ENCODE results near the gene ZNF862. TPM values are rescaled to one million over a fixed set of nuclear protein-coding genes. Genes with fewer than 3 reads are reported as not detected.
"Not testable (repeated sequence)": the region's sequence is repeated elsewhere in the genome, so short reads cannot be mapped to it uniquely, and the experiment has no call there.

Gene ZNF862
- total RNA-seq, 1 donor from 2014 or later: 16.4 TPM

DNA sequence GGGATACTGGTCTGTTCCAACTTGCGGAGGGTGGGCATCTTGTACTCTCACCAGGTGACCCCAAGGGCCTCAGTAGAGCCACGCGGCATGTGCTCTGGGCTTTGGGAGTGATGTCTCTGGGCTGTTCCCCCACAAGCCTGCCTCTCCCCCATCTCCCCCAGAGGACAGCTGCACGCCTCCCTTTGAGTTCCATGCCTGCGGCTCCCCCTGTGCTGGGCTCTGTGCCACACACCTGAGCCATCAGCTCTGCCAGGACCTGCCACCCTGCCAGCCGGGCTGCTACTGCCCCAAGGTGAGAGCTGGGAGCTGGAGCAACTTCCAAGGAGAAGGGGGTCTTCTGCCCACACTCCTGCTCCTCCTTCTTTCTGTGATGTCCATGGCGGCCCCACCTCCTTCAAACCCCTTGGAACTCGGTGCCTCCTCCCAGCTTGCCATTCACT is 15.0 kb upstream of the ZNF862 start:
- DNase-seq (ENCODE audit: low spot score): no peak
- H3K27ac Mint-ChIP-seq: no peak overlapping the region
- no peak overlapping the region for H3K4me3 Mint-ChIP-seq (ENCODE audit: low read depth)
- H3K4me1 Mint-ChIP-seq (ENCODE audit: low read depth): no peaks in the 10 kb centered on the region
- no peaks in the 10 kb centered on the region for H3K9me3 Mint-ChIP-seq
- no peaks in the 10 kb centered on the region for H3K27me3 Mint-ChIP-seq (ENCODE audit: low read depth)
- no peaks in the 10 kb centered on the region for H3K36me3 Mint-ChIP-seq (ENCODE audit: low read depth)
- intact Hi-C loops (cut with micrococcal nuclease): no loop called here

GRCh38 chr7:149823631-149824199 is 14.5 kb upstream of the ZNF862 start:
- DNase-seq (ENCODE audit: low spot score): no peak
- Mint-ChIP-seq H3K27ac (no peak overlapping the region), H3K4me1 (ENCODE audit: low read depth) (no peaks in the 10 kb centered on the region), H3K9me3 (no peaks in the 10 kb centered on the region), H3K4me3 (ENCODE audit: low read depth) (no peak overlapping the region), H3K36me3 (ENCODE audit: low read depth) (no peaks in the 10 kb centered on the region), H3K27me3 (ENCODE audit: low read depth) (no peaks in the 10 kb centered on the region)
- intact Hi-C loops (cut with micrococcal nuclease): no loop called here

- no peak overlapping the region for H3K27ac Mint-ChIP-seq
- intact Hi-C loops (cut with micrococcal nuclease): no loop called here
Observed at GRCh38 chr7:149824301-149824741, 13.9 kb upstream of the ZNF862 start.

GRCh38 chr7:149824748-149825566 is 13.2 kb upstream of the ZNF862 start:
- Mint-ChIP-seq H3K4me1 (ENCODE audit: low read depth) (no peaks in the 10 kb centered on the region), H3K4me3 (ENCODE audit: low read depth) (no peak overlapping the region), H3K36me3 (ENCODE audit: low read depth) (no peaks in the 10 kb centered on the region), H3K27me3 (ENCODE audit: low read depth) (no peaks in the 10 kb centered on the region), H3K9me3 (no peaks in the 10 kb centered on the region), H3K27ac (no peak overlapping the region)
- intact Hi-C loops (cut with micrococcal nuclease): no loop called here
- DNase-seq (ENCODE audit: low spot score): no peak

More at GRCh38 chr7:149824301-149824741, 13.9 kb upstream of the ZNF862 start:
- H3K4me3 Mint-ChIP-seq (ENCODE audit: low read depth): no peak overlapping the region
- no peaks in the 10 kb centered on the region for H3K36me3 Mint-ChIP-seq (ENCODE audit: low read depth)
- no peaks in the 10 kb centered on the region for H3K4me1 Mint-ChIP-seq (ENCODE audit: low read depth)
- no peak for DNase-seq (ENCODE audit: low spot score)
- no peaks in the 10 kb centered on the region for H3K9me3 Mint-ChIP-seq
- H3K27me3 Mint-ChIP-seq (ENCODE audit: low read depth): no peaks in the 10 kb centered on the region

DNA sequence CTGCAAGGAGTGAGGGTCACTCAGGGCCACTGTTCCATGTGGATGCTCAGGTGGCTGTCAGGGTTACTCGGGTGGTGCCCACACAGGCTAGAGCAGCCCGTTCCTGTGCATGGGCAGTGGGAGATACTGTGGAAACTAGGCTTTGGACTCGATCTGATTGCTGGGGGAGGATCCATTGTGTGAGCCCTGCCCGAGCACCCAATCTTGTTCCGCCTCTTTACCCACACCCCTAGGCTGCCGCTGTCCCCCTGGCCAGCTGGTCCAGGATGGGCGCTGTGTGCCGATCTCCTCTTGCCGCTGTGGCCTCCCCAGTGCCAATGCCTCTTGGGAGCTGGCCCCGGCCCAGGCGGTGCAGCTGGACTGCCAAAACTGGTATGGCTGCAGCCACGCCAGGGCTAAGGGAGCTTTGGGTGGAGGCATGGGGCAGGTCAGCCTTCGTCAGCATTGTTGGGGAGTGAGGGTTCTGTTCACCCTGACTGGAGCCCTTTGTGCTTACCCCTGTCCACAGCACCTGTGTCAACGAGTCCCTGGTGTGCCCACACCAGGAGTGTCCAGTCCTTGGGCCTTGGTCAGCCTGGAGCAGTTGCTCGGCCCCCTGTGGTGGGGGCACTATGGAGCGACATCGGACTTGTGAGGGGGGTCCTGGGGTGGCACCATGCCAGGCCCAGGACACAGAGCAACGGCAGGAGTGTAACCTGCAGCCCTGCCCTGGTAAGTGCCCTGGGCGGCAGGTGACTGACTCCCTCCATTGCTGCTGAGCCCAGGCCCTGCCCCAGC is 12.4 kb upstream of the ZNF862 start:
- H3K27me3 Mint-ChIP-seq (ENCODE audit: low read depth): no peaks in the 10 kb centered on the region
- DNase-seq (ENCODE audit: low spot score): no peak
- no peaks in the 10 kb centered on the region for H3K4me1 Mint-ChIP-seq (ENCODE audit: low read depth)
- no peak overlapping the region for H3K4me3 Mint-ChIP-seq (ENCODE audit: low read depth)
- no peak overlapping the region for H3K27ac Mint-ChIP-seq
- H3K9me3 Mint-ChIP-seq: no peaks in the 10 kb centered on the region
- intact Hi-C loops (cut with micrococcal nuclease): no loop called here
- no peaks in the 10 kb centered on the region for H3K36me3 Mint-ChIP-seq (ENCODE audit: low read depth)

DNA sequence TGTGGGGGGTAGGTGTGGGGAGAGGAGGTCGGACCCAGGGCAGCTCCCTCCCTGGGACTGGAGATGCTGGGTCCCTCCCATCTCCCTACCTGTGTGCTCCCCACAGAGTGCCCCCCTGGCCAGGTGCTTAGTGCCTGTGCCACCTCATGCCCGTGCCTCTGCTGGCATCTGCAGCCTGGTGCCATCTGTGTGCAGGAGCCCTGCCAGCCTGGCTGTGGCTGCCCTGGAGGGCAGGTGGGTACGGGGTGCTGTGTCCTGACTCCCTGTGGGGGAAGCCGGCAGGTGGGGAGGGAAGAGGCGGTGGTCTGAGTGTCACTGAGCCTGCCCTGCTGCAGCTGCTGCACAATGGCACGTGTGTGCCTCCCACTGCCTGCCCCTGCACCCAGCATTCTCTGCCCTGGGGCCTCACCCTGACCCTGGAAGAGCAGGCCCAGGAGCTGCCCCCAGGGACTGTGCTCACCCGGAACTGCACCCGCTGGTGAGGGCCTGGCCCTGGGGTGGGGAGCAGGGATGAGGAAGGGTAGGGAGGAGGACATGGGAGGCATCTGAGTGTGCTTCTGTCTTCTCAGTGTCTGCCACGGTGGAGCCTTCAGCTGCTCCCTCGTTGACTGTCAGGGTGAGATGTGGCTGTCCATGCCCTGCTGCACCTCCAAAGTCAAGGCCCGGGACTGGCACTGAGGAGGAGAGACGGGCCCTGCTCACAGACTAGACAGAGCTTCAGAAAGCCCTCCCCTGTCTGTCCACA is 11.7 kb upstream of the ZNF862 start:
- intact Hi-C loops (cut with micrococcal nuclease): no loop called here
- no peak overlapping the region for H3K4me3 Mint-ChIP-seq (ENCODE audit: low read depth)
- no peaks in the 10 kb centered on the region for H3K27me3 Mint-ChIP-seq (ENCODE audit: low read depth)
- no peak overlapping the region for H3K27ac Mint-ChIP-seq
- no peak for DNase-seq (ENCODE audit: low spot score)
- no peaks in the 10 kb centered on the region for H3K9me3 Mint-ChIP-seq
- H3K36me3 Mint-ChIP-seq (ENCODE audit: low read depth): no peaks in the 10 kb centered on the region
- no peaks in the 10 kb centered on the region for H3K4me1 Mint-ChIP-seq (ENCODE audit: low read depth)

DNA sequence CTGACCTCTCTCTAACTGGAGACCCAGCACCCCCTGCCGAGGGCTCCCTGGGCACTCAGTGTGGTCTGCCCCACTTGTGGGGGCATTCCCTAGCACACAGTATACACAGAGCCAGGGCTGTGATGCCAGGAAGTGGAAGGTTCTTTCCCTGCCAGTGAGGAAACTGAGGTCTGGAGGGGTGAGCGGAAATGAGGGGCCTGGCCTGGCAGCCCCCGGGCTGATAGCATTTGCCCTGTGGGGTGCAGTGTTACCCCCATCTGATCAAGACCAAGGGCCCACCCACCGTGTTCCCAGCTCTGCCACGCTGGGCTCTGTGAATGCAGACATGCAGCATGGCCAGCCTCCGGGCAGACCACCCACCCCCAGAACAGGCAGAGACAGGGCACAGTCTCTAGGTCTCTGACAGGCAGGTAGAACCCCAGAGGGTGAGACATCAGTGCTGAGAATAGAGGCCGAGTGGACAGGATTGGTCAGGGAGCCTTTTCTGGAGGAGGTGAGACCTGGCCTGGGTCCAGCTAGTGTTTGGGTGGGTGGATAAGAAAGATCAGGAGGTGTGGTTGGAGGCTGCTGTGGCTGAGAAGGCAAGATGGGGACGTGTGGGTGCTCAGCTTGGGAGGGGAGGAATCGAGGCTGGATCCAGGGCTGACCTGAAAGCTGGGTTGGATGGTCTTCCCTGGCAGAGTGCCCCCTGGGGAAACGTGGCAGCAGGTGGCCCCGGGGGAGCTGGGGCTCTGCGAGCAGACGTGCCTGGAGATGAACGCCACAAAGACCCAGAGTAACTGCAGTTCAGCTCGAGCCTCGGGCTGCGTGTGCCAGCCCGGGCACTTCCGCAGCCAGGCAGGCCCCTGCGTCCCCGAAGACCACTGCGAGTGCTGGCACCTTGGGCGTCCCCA is 10.8 kb upstream of the ZNF862 start:
- Mint-ChIP-seq H3K4me1 (ENCODE audit: low read depth) (no peaks in the 10 kb centered on the region), H3K4me3 (ENCODE audit: low read depth) (no peak overlapping the region), H3K36me3 (ENCODE audit: low read depth) (no peaks in the 10 kb centered on the region), H3K27ac (no peak overlapping the region), H3K27me3 (ENCODE audit: low read depth) (peaks cover 2% of the 10 kb centered on the region), H3K9me3 (no peaks in the 10 kb centered on the region)
- DNase-seq (ENCODE audit: low spot score): no peak
- intact Hi-C loops (cut with micrococcal nuclease): no loop called here

DNA sequence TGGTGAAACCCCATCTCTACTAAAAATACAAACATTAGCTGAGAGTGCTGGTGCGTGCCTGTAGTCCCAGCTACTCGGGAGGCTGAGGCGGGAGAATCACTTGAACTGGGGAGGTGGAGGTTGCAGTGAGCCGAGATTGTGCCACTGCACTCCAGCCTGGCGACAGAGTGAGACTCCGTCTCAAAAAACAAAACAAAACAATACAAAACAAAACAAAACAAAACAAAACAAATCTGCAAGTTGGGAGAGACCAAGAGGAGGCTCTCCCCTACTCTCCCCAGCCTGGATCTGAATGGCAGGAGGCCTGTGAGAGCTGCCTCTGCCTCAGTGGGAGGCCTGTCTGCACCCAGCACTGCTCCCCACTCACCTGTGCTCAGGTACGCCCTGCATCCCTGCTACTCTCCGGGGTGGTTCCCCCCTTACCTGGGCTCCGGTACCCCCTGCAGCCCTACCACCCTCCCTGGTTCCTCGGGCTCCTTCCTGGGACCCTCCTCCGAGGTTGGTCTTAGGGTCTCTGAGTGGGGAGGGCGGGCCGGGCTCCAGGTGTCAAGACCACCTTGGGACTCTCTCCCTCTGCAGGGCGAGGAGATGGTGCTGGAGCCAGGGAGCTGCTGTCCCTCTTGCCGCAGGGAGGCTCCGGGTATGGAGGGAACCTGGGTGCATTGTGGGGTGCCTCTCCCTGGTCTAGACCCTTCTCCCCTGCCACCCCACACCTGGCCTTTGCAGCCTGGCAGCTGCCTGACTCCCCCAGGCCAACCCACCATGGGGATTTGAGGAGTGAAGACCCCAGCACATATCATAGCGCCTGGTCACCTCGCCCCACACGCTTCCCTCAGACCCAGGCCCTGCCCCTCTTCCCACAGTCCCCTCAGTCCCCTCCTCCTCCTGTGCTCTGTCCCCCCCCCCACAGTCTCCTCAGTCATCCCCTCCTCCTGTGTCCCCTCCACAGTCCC is 9.5 kb upstream of the ZNF862 start:
- no peak overlapping the region for H3K4me3 Mint-ChIP-seq (ENCODE audit: low read depth)
- H3K27ac Mint-ChIP-seq: no peak overlapping the region
- H3K9me3 Mint-ChIP-seq: no peaks in the 10 kb centered on the region
- H3K27me3 Mint-ChIP-seq (ENCODE audit: low read depth): peaks cover 4% of the 10 kb centered on the region
- no peaks in the 10 kb centered on the region for H3K36me3 Mint-ChIP-seq (ENCODE audit: low read depth)
- no peak for DNase-seq (ENCODE audit: low spot score)
- H3K4me1 Mint-ChIP-seq (ENCODE audit: low read depth): no peaks in the 10 kb centered on the region
- intact Hi-C loops (cut with micrococcal nuclease): no loop called here

GRCh38 chr7:149830527-149830926 is 7.6 kb upstream of the ZNF862 start:
- H3K27me3 Mint-ChIP-seq (ENCODE audit: low read depth): peaks cover 15% of the 10 kb centered on the region
- H3K36me3 Mint-ChIP-seq (ENCODE audit: low read depth); H3K4me1 Mint-ChIP-seq (ENCODE audit: low read depth); H3K9me3 Mint-ChIP-seq; H3K4me3 Mint-ChIP-seq (ENCODE audit: low read depth); H3K27ac Mint-ChIP-seq; DNase-seq (ENCODE audit: low spot score); intact Hi-C loops (cut with micrococcal nuclease): not testable (repeated sequence)

- no peak for DNase-seq (ENCODE audit: low spot score)
- Mint-ChIP-seq H3K4me1 (ENCODE audit: low read depth) (no peaks in the 10 kb centered on the region), H3K27me3 (ENCODE audit: low read depth) (peaks cover 15% of the 10 kb centered on the region), H3K9me3 (no peaks in the 10 kb centered on the region), H3K36me3 (ENCODE audit: low read depth) (no peaks in the 10 kb centered on the region), H3K4me3 (ENCODE audit: low read depth) (no peak overlapping the region), H3K27ac (no peak overlapping the region)
- intact Hi-C loops (cut with micrococcal nuclease): no loop called here
Observed at GRCh38 chr7:149830997-149831740, 7.0 kb upstream of the ZNF862 start.
